ACC112 (cell line): Measurements from ENCODE around the gene SPARC.

Experiments used
- H2AFZ ChIP-seq: fragments of 200-600 bp; sonication (generic); one replicate; pipeline ENCODE4 v1.6.0; 2017; ENCODE audit warnings: antibody characterized with exemption, low read length; ENCODE audit not compliant: unreplicated experiment
- H3K27ac ChIP-seq: fragments of 200-600 bp; sonication (generic); 2 replicates; pipeline ENCODE4 v1.5.1; 2014; ENCODE audit warnings: low read depth, mild to moderate bottlenecking, antibody characterized with exemption, low read length, moderate library complexity
- H3K27me3 ChIP-seq: fragments of 200-600 bp; sonication (generic); 2 replicates; pipeline ENCODE4 v1.6.1; 2014; ENCODE audit warnings: mild to moderate bottlenecking, antibody characterized with exemption, low read length, moderate library complexity, mixed read lengths; ENCODE audit not compliant: insufficient read depth
- H3K36me3 ChIP-seq: fragments of 200-600 bp; sonication (generic); 2 replicates; pipeline ENCODE4 v1.6.1; 2016; ENCODE audit warnings: mild to moderate bottlenecking, antibody characterized with exemption, low read length, moderate library complexity, mixed read lengths; ENCODE audit not compliant: insufficient read depth
- H3K4me1 ChIP-seq: fragments of 200-600 bp; sonication (generic); one replicate; pipeline ENCODE4 v1.6.1; 2016; ENCODE audit warnings: low read length, mixed read lengths; ENCODE audit not compliant: insufficient read depth, unreplicated experiment, control insufficient read depth
- H3K4me3 ChIP-seq: fragments of 200-600 bp; sonication (generic); 2 replicates; pipeline ENCODE4 v1.5.1; 2014; ENCODE audit warnings: mild to moderate bottlenecking, low read depth, low read length
- H3K79me2 ChIP-seq: fragments of 200-600 bp; sonication (generic); one replicate; pipeline ENCODE4 v1.6.0; 2016; ENCODE audit warnings: low read length; ENCODE audit not compliant: control insufficient read depth, unreplicated experiment, insufficient read depth

The SPARC gene

DNA sequence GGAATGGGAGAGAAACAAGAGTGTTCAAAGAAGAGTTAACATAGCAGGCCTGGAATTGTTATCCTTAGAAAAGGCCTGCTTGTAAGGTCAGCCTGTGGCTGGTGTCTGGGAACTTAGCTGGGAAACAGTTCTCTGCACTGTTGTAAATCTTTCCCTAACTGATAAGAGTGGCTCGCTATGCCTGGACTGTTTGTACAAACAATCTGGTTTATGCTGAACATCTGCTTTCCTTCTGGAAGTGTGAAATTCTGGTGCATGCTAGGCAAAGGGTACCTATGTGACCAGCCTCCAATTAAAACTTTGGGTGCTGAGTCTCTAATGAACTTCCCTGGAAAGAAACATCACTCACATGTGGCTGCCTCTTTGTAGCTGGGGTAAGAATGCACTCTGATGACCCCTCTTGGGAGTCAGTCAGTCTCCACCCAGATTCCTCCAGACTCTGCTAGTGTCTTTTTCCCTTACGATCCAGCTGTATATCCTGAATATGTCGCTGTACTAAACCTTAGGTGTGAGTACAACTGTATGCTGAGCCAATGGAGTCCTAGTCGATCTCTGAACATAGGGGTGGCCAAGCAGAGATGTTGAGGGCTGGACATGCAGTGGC, 16.5 kb downstream of the SPARC start:
- H3K27ac ChIP-seq: peak overlapping the region; percentile 85
- no peaks in the 10 kb centered on the region for H3K27me3 ChIP-seq
- H3K4me1 ChIP-seq: peaks cover 72% of the 10 kb centered on the region
- no peak overlapping the region for H3K4me3 ChIP-seq
- peaks cover 41% of the 10 kb centered on the region for H3K79me2 ChIP-seq
- peaks cover 61% of the 10 kb centered on the region for H3K36me3 ChIP-seq
- H2AFZ ChIP-seq: no peak overlapping the region

GRCh38 chr5:151667083-151667482, 19.6 kb downstream of the SPARC start:
- H3K4me3 ChIP-seq: no peak overlapping the region
- peaks cover 63% of the 10 kb centered on the region for H3K36me3 ChIP-seq
- peaks cover 71% of the 10 kb centered on the region for H3K4me1 ChIP-seq
- H3K27ac ChIP-seq: no peak overlapping the region
- no peaks in the 10 kb centered on the region for H3K27me3 ChIP-seq
- H3K79me2 ChIP-seq: peaks cover 28% of the 10 kb centered on the region
- no peak overlapping the region for H2AFZ ChIP-seq

DNA sequence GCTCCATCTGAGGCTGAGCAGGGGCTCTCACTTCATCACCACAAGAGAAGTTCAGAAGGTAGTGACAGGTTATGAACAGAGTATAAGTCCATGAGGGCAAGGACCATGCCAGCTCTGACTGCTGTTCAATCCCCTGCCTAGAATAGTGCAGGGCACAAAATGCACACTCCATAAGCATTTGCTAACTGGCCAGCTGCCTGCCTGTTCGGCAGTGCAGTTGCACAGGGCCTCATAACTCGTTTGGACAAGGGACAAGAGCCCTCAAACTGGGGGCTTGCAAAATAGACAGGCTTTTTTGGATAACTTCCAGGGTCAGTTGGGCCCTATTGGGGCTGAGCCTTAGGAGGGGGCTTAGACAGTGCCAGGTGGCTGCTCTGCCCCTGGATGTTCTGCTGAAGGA, 21.1 kb downstream of the SPARC start:
- H3K27me3 ChIP-seq: no peaks in the 10 kb centered on the region
- no peak overlapping the region for H2AFZ ChIP-seq
- H3K4me3 ChIP-seq: no peak overlapping the region
- H3K36me3 ChIP-seq: peaks cover 58% of the 10 kb centered on the region
- peak overlapping the region; percentile 91 for H3K27ac ChIP-seq
- peaks cover 71% of the 10 kb centered on the region for H3K4me1 ChIP-seq
- H3K79me2 ChIP-seq: peaks cover 25% of the 10 kb centered on the region

GRCh38 chr5:151664694-151665585, 21.8 kb downstream of the SPARC start:
- H3K4me3 ChIP-seq: no peak overlapping the region
- H3K36me3 ChIP-seq: peaks cover 51% of the 10 kb centered on the region
- H3K79me2 ChIP-seq: peaks cover 19% of the 10 kb centered on the region
- H3K4me1 ChIP-seq: peaks cover 64% of the 10 kb centered on the region
- H2AFZ ChIP-seq: no peak overlapping the region
- H3K27ac ChIP-seq: peak overlapping the region; percentile 91
- no peaks in the 10 kb centered on the region for H3K27me3 ChIP-seq

DNA sequence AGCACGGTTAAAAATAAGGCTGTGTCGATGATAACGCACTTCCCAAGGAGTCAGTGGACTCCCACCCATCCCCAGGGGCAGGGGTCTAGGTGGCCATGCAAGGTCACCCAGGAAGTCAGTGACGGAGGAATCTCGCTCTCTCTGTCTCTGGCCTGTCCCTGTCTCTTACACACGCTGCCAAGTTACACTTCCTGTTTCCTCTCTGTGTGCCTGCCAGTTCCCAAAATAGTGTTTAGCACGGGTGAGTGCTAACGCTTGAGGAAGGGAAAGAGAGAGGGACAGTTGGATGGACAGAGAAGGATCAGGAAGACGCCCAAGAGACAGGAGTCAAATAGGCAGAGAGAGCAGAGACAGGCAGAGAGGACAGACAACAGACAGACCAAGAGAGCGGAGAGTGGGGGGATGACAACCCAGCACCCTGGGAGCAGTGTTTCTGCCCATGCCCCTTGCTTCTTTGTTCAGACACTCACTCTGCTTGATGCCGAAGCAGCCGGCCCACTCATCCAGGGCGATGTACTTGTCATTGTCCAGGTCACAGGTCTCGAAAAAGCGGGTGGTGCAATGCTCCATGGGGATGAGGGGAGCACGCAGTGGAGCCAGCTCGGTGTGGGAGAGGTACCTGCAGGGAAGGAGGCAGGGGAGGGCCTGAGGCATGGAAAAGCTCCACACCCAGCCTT, 23.0 kb downstream of the SPARC start:
- Histone ChIP-seq H3K27me3 (no peaks in the 10 kb centered on the region), H3K4me3 (peak overlapping the region; percentile 22; the same call in 1 of the 2 replicates), H3K4me1 (peaks cover 66% of the 10 kb centered on the region), H2AFZ (no peak overlapping the region), H3K27ac (peak overlapping the region; percentile 91), H3K79me2 (peaks cover 7% of the 10 kb centered on the region), H3K36me3 (peaks cover 41% of the 10 kb centered on the region)

DNA sequence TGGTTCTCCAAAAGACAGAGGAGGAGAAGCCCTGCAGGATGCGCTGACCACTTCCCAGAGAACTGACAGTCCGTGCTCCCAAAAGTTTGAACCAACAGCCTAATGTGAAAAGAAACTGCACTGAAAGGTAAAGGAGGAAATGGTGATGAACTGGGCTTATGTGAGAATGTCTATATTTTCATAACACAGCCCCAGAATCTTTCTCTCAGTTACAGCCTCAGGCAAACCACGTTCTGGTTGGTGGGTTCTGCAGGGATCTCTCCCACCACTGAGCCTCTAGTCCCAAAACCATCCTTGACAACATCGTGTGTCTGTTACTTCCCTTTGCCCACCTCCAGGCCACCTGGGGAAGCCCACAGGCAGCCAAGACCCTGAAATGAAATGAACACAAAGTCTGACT, 23.9 kb downstream of the SPARC start:
- no peak overlapping the region for H2AFZ ChIP-seq
- no peaks in the 10 kb centered on the region for H3K27me3 ChIP-seq
- peaks cover 66% of the 10 kb centered on the region for H3K4me1 ChIP-seq
- peaks cover 39% of the 10 kb centered on the region for H3K36me3 ChIP-seq
- H3K4me3 ChIP-seq: no peak overlapping the region
- H3K27ac ChIP-seq: peak overlapping the region; percentile 91
- peaks cover 6% of the 10 kb centered on the region for H3K79me2 ChIP-seq

DNA sequence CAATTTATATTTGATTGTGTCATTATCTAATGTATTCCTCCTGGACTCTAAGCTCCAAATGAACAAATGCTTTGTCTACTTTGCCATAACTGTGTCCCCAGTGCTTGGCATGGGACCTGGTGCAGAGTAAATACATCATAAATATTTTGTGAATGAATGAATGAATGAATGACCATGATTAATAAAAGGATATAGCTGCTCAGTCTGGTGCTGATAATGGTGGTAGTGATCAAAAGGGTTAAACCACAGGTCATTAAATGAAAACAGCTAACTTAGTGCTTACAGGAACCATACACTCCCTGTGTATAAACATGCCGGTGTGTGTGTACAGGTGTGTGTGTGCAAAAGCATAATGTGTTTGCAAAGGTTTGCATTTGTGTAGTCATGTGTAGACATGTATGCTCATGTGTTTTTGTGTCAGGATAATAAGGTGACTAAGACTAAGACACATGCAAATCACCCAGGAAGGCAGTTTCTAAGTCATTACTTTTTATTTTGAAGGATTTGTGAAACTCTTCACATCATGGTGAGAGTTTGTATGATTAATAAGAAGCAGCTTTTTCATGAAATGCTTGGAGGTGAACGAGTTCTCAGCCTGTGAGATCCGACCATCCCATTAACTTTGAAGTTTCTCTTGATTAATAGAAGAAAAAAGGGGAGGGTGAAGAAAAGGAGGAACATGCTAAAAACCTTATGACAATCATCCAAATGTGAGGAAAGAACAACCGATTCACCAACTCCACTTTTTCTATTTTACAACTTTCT, 24.6 kb downstream of the SPARC start:
- H3K27ac ChIP-seq: peak overlapping the region; percentile 91
- H3K4me1 ChIP-seq: peaks cover 66% of the 10 kb centered on the region
- H3K4me3 ChIP-seq: no peak overlapping the region
- peaks cover 6% of the 10 kb centered on the region for H3K79me2 ChIP-seq
- H2AFZ ChIP-seq: no peak overlapping the region
- H3K36me3 ChIP-seq: peaks cover 39% of the 10 kb centered on the region
- no peaks in the 10 kb centered on the region for H3K27me3 ChIP-seq

- H3K36me3 ChIP-seq: peaks cover 35% of the 10 kb centered on the region
- peak overlapping the region; percentile 91 for H3K27ac ChIP-seq
- peaks cover 3% of the 10 kb centered on the region for H3K79me2 ChIP-seq
- peaks cover 61% of the 10 kb centered on the region for H3K4me1 ChIP-seq
- no peak overlapping the region for H3K4me3 ChIP-seq
- H2AFZ ChIP-seq: no peak overlapping the region
- H3K27me3 ChIP-seq: no peaks in the 10 kb centered on the region
Observed at GRCh38 chr5:151660616-151661495, 25.9 kb downstream of the SPARC start.

DNA sequence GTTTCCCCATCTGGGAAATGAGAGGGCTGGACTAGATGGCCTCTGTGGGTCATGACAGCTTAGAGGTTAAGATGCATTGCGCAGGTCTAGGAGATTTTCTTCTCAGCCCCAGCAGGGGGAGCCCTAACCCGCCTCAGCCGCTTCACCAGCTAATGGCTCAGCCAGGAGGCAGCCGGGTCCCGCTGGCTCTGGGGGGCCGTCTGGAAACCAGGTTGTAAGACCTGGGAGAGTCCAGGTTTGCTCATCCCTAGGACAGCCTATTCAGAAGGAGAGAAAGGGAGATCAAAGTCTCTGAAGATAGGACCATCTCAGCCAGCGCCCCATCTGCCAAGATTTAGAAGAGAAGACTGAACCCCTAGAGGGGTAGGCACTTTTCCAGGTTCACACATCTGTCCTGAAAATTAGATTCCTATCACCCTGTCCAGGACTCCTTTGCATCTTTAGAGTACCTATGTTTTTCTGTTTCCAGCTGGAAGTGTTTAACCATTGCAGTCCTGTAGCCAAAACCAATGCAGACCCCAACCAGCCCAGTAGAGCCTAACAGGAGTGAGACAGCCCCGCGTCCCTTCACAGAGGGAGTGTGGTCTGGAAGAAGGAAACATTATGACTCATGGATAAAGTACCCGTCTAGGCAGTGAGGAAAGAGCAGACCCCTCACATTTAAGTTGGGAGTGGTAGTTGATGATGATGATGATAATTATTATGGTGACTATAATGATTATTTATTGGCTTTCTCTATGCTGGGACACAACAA, 27.5 kb downstream of the SPARC start:
- Histone ChIP-seq H3K4me3 (no peak overlapping the region), H3K27me3 (no peaks in the 10 kb centered on the region), H3K4me1 (peaks cover 44% of the 10 kb centered on the region), H3K36me3 (peaks cover 27% of the 10 kb centered on the region), H3K79me2 (no peaks in the 10 kb centered on the region), H2AFZ (no peak overlapping the region), H3K27ac (peak overlapping the region; percentile 56)
